Fibroblast of lung (primary cell): ENCODE data around the gene ZSWIM1. TPM values are rescaled to one million over a fixed set of nuclear protein-coding genes. Genes with fewer than 3 reads are reported as not detected.

Source experiments
- DNase-seq, 2 donors: peaks; one replicate each; pipeline versions ENCODE4 v3.0.0 to v3.0.0-alpha.2; 2010; ENCODE audit warnings: low read depth in 2 of 2
- H2AFZ ChIP-seq: 2 replicates; pipeline ENCODE4 v1.5.1; 2012; ENCODE audit warnings: low read length, control low read depth, inconsistent platforms
- H3K27ac ChIP-seq: 2 replicates; pipeline ENCODE4 v1.5.1; 2011; ENCODE audit warnings: low read length, control low read depth; ENCODE audit not compliant: insufficient read depth
- H3K27me3 ChIP-seq: 2 replicates; pipeline ENCODE4 v1.5.1; 2011; ENCODE audit warnings: mild to moderate bottlenecking, low read length; ENCODE audit not compliant: control insufficient read depth, insufficient read depth
- H3K36me3 ChIP-seq: 2 replicates; pipeline ENCODE4 v1.5.1; 2011; ENCODE audit warnings: low read length; ENCODE audit not compliant: control insufficient read depth, insufficient read depth
- H3K4me1 ChIP-seq: 2 replicates; pipeline ENCODE4 v1.5.1; 2011; ENCODE audit warnings: low read length; ENCODE audit not compliant: control insufficient read depth, insufficient read depth; ENCODE audit errors: extremely low read depth
- H3K4me2 ChIP-seq: 2 replicates; pipeline ENCODE4 v1.5.1; 2011; ENCODE audit warnings: low read length, control low read depth; ENCODE audit not compliant: insufficient read depth; ENCODE audit errors: extremely low read depth
- H3K4me3 ChIP-seq, 4 experiments: fragments of 200-600 bp in 1 of 4; sonication (generic) in 1 of 4; replicated peaks in 1 of 4; 2 replicates each; pipeline ENCODE4 v1.5.1; 2011 to 2016; ENCODE audit warnings: low read length in 4 of 4, low read depth in 3 of 4, mild to moderate bottlenecking in 3 of 4, control low read depth in 2 of 4, inconsistent platforms in 1 of 4, mixed read lengths in 1 of 4; ENCODE audit not compliant: insufficient read depth in 1 of 4; ENCODE audit errors: control extremely low read depth in 1 of 4
- H3K79me2 ChIP-seq: 2 replicates; pipeline ENCODE4 v1.5.1; 2012; ENCODE audit warnings: mild to moderate bottlenecking, low read length, inconsistent platforms; ENCODE audit not compliant: control insufficient read depth, insufficient read depth
- H3K9ac ChIP-seq: 2 replicates; pipeline ENCODE4 v1.5.1; 2011; ENCODE audit warnings: mild to moderate bottlenecking, low read length, control low read depth; ENCODE audit not compliant: insufficient read depth
- H3K9me3 ChIP-seq: 2 replicates; pipeline ENCODE4 v1.5.1; 2012; ENCODE audit warnings: low read depth, low read length; ENCODE audit not compliant: control insufficient read depth, insufficient read depth
- H4K20me1 ChIP-seq: 2 replicates; pipeline ENCODE4 v1.5.1; 2011; ENCODE audit warnings: low read length; ENCODE audit not compliant: control insufficient read depth, insufficient read depth; ENCODE audit errors: extremely low read depth
- CTCF ChIP-seq, 2 donors: IDR thresholded peaks in 1 of 2; conservative IDR thresholded peaks in 1 of 2; 1 replicate in 1 of 2; 2 replicates in 1 of 2; pipeline ENCODE4 v1.5.1; 2011 to 2012; ENCODE audit warnings: low read length in 2 of 2, control low read depth in 1 of 2, inconsistent platforms in 1 of 2, low read depth in 1 of 2, mild to moderate bottlenecking in 1 of 2
- EZH2 ChIP-seq: IDR thresholded peaks from 2 replicates; pipeline ENCODE4 v1.5.1; 2012; ENCODE audit warnings: low read length, control low read depth, mild to moderate bottlenecking; ENCODE audit errors: missing control alignments
- polyA minus RNA-seq: library from RNA; depleted of rRNA, polyadenylated mRNA; stranded (reverse); fragments of >200 nt; gene quantifications from 2 replicates; pipeline ENCODE4 v1.2.3, GENCODE V29; 2011; ENCODE audit warnings: low replicate concordance
- polyA plus RNA-seq, 2 donors: library from polyadenylated mRNA; depleted of rRNA in 1 of 2; stranded (reverse) in 1 of 2; unstranded in 1 of 2; fragments of >200 nt; gene quantifications; 2 replicates each; pipeline ENCODE4 v1.2.1, GENCODE V29; 2011 to 2012; ENCODE audit warnings: missing spikeins in 1 of 2
- total RNA-seq: library from RNA; depleted of rRNA; stranded (reverse); fragments of >200 nt; gene quantifications from 2 replicates; pipeline ENCODE4 v1.2.1, GENCODE V29; 2014

Gene ZSWIM1
- total RNA-seq, result 3.1 and 4.5 TPM in 2 replicates
- polyA plus RNA-seq, result 3.4 and 4.9 TPM in 2 replicates
- polyA plus RNA-seq (2012), result 6.2 and 6.4 TPM in 2 replicates
- 26.2 and 27.2 TPM in 2 replicates for polyA minus RNA-seq

- Histone ChIP-seq H3K9me3 (no peaks in the 10 kb centered on the region), H3K27ac (peak within 1 kb of the TSS; percentile 95), H3K4me1 (peaks cover 2% of the 10 kb centered on the region), H2AFZ (peak within 1 kb of the TSS; percentile 93), H3K4me3 (peak within 1 kb of the TSS; percentile 83 to 98 (median 90)), H3K4me2 (peak within 1 kb of the TSS; percentile 100), H3K79me2 (peaks cover 11% of the 10 kb centered on the region), H4K20me1 (no peaks in the 10 kb centered on the region), H3K27me3 (no peaks in the 10 kb centered on the region), H3K9ac (peak within 1 kb of the TSS; percentile 83), H3K36me3 (peaks cover 17% of the 10 kb centered on the region)
- TF ChIP-seq EZH2 (no peak), CTCF (conservative IDR thresholded peaks at IDR 0.05 in 1 of 2, IDR thresholded peaks at IDR 0.05 in 1 of 2; ENCODE audit: low read depth in 1 of 2, low read length in 2 of 2) (no peak)
- peak; percentile 98 to 99 for DNase-seq
These were observed at the start of gene ZSWIM1 for GRCh38 chr20:45880988-45881788. Gene ZSWIM1 (plus strand): TSS chr20:45881227. CDS start chr20:45882593, 1,366 bp downstream.

- no peaks in the 10 kb centered on the region for H4K20me1 ChIP-seq
- H2AFZ ChIP-seq, result no peak overlapping the region
- H3K4me2 ChIP-seq, result peak overlapping the region; percentile 95
- H3K4me3 ChIP-seq, result peak overlapping the region in 2 of 4 experiments; percentile 74 to 84
- no peak for TF ChIP-seq CTCF (conservative IDR thresholded peaks at IDR 0.05 in 1 of 2, IDR thresholded peaks at IDR 0.05 in 1 of 2; ENCODE audit: low read depth in 1 of 2, low read length in 2 of 2)
- no peak overlapping the region for H3K9ac ChIP-seq
- H3K9me3 ChIP-seq, result no peaks in the 10 kb centered on the region
- peaks cover 21% of the 10 kb centered on the region for H3K4me1 ChIP-seq
- no peak for DNase-seq
- H3K27ac ChIP-seq, result peak overlapping the region; percentile 90
- peaks cover 17% of the 10 kb centered on the region for H3K79me2 ChIP-seq
- H3K36me3 ChIP-seq, result no peaks in the 10 kb centered on the region
- no peaks in the 10 kb centered on the region for H3K27me3 ChIP-seq
These were observed 48.4 kb upstream of the ZSWIM1 start for GRCh38 chr20:45832619-45833018.

- peak within 1 kb of the TSS; percentile 71 to 90 (median 79) for H3K4me3 ChIP-seq
- no peaks in the 10 kb centered on the region for H4K20me1 ChIP-seq
- peak within 1 kb of the TSS; percentile 84 for H2AFZ ChIP-seq
- peak within 1 kb of the TSS; percentile 92 for H3K9ac ChIP-seq
- no peaks in the 10 kb centered on the region for H3K36me3 ChIP-seq
- peak within 1 kb of the TSS; percentile 90 for H3K27ac ChIP-seq
- peak; percentile 94 to 96 for DNase-seq
- H3K4me1 ChIP-seq, result peaks cover 21% of the 10 kb centered on the region
- H3K9me3 ChIP-seq, result no peaks in the 10 kb centered on the region
- no peak for TF ChIP-seq CTCF (conservative IDR thresholded peaks at IDR 0.05 in 1 of 2, IDR thresholded peaks at IDR 0.05 in 1 of 2; ENCODE audit: low read depth in 1 of 2, low read length in 2 of 2)
- TF ChIP-seq EZH2, result no peak
- peaks cover 17% of the 10 kb centered on the region for H3K79me2 ChIP-seq
- peak within 1 kb of the TSS; percentile 95 for H3K4me2 ChIP-seq
- no peaks in the 10 kb centered on the region for H3K27me3 ChIP-seq
These were observed 47.8 kb upstream of the ZSWIM1 start, which contains the start of gene SNX21 for GRCh38 chr20:45833030-45833882. Gene SNX21 (plus strand): TSS chr20:45833799. CDS start chr20:45833920, 121 bp downstream.
